ENCODE results near the gene CHD5.
A peak's percentile ranks its signal among the peaks of the same experiment; 100 is the strongest.
"Not testable (repeated sequence)": the region's sequence is repeated elsewhere in the genome, so short reads cannot be mapped to it uniquely, and the experiment has no call there.

Gene CHD5

DNA sequence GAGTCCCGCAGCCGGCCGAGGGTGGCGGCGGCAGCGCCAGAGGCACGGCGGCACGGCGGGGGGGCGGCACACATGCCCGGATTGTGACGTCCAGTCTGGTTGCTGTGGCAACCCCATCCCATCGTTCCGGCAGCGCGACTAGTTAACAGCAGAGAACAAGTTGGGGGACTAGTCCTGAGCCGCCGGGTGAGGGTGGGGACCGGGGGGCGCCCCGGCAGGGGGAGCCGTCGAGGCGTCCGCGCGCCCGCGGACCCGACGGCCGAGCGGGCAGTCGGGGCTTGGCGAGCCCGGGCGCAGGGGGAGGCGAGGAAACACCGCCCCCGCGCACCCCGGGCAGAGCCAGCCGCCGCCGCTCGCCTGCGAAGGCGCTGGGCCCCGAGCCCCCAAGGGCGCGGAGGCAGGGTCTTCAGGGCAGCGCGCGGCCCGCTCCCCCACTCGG lies at the start of gene CHD5:
CHD5 (minus strand) TSS at position 54 of the 439 bp plus-strand sequence. CDS start 298 bp downstream, outside the sequence.
- DNase-seq = no peak

DNA sequence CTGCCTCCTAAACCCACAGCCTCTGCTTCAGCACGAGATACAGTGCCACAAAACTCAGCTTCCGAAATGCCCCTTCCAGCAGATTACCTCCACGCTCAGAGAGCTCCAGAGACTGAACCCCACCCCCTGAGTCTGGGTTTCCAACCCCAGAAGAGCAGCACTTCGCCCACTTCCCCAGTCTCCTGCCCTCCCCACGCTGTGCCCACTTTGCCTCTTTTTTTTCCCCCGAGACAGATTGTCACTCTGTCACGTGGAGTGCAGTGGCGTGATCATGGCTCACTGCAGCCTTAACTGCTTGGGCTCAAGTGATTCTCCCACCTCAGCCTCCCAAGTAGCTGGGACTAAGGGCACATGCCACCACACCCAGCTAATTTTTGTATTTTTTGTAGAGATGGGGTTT lies 45.5 kb upstream of the CHD5 start:
- no peak for DNase-seq

DNA sequence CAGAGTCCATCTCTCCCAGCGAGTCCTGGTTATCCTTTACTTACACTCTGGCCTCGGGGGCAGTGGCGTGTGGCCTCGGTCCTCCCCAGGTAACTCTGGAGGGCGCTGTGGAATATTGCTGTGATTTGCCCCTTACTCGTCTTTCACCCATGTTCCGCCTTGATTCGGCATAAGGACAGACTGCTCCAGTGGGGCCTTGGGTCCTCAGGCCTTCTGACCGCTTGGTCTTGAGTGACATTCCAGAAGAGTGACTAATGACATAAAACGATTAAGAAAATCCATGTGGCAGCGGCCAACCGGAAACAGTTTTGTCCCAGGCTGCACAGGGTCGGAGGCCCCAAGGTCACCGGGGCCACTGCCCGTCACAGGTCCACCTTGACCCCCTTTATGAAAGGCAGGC lies 44.6 kb upstream of the CHD5 start:
- no peak for DNase-seq

DNA sequence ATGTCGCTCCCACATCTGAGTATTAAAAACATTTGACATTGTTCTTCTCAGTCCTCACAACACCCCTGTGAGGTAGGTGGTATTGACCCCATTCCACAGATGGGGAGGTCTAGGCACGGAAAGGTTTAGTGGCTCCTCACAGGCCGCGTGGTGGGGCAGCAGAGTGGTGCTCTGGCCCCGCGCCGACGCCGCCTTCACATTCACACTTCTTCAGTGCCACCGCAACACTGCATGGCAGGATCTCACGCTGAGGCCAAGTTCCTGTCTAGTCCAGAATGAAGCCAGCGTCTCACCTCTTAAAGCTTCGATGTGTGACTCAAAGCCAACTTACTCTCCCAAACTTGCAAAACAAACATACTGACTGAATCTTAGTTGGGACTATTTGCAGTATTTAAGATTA lies 43.5 kb upstream of the CHD5 start:
- DNase-seq = no peak

DNA sequence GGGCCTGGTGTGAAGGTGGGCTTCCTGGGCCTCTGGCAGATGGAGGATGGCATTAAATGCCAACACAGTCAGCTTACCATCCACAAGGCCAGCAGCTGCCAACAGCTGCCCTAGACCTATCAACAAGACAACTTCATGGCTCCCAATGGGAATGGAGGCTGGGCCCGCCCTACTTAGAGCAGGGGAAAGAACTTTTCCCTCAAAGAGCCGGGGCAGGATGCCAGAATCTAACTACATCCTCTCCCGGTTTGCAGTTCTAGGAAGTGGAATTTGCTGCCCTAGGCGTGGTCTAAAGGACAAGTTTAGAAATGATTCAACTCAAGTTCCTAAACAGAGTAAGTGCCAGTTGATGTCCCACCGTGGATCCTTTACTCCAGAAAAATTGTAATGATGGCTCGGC lies 42.5 kb upstream of the CHD5 start:
- no peak for DNase-seq

DNA sequence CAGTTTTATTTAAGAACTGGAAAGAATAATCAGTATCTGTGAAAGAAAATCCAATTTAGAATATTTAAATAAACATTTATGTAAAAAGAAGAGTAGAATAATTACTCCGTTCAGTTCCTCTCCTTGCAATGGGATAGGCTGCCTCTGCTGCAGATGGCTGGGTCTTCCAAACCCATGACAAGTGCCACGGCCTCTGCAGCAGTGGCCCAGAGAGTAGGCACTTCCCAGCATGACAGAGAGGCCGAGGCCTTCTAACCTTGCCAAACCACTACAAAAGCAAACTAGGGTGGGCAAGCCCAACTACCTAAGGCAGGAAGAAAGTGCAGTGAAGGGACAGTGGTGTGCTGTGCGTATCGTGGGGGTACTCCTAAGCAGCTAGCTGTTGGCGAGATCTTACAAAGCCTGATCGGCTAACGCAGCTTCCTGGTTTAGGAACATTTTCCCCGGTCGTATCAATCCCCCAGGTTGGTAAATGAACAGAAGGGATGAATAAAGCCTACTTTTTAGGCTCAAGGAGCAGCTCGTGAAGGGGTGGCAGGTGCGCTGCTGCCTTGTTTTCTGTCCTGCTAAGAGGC lies 41.2 kb upstream of the CHD5 start:
- DNase-seq = no peak

DNA sequence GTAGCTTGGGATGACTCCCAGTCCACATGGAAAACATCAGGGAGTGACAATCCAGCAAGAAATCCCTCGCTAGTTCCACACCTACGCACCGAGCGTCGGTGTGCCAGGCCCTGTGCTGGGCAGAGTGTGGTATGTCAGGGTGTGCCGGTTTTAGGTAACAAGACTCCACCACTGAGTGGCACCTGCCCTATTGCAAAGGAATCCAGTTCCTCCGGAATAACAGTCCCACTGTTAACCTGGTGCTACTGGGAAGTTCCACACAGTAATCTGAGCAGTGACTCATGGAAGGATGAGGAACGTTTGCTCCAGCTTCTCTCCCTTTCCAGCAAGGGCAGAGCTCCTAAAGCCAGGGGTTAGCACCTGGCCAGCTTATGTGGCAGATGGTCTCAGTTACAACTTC lies 40.1 kb upstream of the CHD5 start:
- no peak for DNase-seq

DNA sequence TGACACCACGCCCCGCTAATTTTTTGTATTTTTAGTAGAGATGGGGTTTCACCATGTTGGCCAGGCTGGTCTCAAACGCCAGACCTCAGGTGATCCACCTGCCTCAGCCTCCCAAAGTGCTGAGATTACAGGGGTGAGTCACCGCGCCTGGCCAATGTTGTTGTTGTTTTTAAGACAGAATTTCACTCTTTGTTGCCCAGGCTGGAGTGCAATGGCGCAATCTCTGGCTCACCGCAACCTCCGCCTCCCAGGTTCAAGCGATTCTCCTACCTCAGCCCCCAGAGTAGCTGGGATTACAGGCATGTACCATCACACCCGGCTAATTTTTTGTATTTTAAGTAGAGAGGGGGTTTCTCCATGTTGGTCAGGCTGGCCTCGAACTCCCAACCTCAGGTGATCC lies 39.5 kb upstream of the CHD5 start:
- not testable (repeated sequence) for DNase-seq

DNA sequence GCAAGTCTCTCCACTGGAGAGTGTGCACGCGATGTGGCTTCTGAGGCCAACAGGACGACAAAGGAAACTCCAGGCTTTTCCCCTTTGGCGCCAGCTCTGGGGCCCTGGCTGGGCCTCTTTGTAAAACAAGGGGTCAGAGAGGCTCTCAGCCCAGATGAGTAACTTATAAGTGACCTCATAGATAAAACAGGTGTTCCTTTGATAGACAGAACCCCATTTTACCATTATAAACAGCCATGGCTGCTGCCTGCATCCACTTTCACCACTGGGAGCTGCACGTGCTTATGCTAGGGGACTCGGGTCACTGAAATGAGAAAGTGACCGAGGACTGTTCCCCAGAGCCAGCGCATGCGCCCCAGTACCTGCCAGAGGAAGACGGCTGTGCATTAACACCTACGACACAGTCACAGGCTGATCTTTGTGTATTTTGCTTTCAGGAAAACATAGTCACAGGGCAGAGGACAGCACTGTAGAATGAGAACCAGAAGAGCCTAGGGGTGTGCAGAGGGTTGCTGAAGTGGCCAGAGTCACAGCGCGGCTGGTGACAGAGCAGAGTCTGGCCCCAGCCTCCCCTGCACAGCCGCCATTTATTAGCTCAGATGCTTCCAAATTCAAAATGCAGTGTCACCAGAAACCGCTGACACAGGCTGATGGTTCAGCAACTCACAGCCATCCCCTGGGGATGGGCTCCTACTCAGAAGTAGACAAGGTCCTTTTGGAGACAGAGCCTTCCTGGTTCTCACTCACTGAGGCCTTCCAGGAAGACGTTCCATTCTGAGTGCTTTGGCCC lies 38.4 kb upstream of the CHD5 start:
- no peak for DNase-seq

DNA sequence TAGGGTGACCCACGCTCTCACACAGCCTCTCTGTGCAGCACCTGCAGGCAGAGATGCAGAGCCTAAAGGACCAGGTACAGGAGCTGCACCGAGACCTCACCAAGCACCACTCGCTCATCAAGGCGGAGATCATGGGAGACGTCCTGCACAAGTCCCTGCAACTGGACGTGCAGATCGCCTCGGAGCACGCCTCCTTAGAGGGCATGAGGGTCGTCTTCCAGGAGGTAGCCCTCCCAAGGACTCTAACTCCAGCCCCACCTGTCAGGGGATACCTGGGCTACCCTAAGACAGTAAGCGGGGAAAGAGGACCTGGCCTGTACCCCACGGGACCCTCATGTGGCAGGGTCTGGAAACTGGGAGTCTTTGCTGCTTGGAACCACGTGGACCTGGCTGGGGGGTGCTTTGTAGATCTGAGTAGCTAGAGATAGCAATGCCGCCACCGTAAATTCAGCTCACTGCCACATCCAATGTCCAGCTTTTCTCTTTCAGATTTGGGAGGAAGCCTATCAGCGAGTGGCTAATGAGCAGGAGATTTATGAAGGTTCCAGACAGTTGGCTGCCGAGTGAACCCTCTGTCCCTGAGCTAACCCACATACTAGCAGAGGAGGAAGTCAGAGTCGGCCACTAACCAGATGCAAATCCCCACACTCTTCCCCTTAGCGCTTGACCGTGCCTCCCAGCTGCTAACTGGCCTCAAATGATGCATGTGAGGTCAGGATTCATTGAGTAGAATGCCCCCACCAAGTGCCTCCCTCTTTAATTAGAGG lies 32.3 kb upstream of the CHD5 start:
- no peak for DNase-seq

DNA sequence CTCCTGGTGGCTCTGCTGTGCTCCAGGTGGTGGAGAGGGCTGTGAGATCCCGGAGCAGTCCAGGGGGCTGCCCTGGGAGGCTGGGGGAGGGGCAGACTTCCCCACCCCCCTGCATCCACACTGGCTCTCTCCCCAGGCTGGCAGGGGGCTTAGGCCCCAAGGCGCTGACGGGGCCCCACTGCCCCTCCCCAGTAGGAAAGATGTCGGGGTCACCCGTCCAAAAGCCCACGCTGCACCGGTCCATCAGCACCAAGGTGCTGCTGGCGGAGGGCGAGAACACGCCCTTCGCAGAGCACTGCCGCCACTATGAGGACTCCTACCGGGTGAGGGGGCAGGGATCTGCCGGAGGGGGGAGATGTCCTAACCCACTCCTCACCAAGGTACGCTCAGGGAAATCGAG lies 31.6 kb upstream of the CHD5 start:
- no peak for DNase-seq

DNA sequence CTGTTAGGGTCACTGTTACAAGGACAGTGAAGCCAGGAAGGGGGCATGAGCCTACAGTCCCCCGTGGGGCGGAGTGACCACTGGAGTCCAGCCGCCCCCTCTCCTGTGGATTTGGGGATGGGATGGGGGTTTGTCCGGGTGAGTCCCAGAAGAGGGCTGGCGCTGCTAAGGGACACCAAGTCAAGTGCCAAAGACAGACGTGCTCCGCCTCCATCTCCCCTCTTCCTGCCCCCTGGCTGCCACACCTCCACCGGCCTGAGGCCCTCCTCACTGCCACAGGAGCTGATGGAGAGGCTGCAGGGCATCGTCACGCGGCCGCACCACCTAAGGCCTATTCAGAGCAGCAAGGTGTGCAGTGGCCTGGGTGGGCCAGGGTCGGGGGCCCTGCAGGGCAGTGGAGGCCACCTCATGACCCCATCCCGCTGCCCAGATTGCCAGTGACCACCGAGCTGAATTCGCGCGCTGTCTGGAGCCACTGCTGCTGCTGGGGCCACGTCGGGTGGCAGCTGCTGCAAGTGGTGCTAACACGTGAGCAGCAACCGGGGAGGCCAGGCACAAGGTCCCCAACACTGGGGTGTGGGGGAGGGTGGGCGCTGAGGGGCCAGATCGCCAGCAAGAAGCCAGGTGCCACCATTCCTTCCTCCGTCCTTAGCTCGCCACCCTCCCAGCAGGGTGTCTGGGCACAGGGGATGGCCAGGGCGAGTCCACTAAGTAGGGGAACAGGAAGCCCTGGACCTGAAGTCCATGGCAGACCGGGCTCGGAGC lies 30.7 kb upstream of the CHD5 start:
- DNase-seq = no peak

DNA sequence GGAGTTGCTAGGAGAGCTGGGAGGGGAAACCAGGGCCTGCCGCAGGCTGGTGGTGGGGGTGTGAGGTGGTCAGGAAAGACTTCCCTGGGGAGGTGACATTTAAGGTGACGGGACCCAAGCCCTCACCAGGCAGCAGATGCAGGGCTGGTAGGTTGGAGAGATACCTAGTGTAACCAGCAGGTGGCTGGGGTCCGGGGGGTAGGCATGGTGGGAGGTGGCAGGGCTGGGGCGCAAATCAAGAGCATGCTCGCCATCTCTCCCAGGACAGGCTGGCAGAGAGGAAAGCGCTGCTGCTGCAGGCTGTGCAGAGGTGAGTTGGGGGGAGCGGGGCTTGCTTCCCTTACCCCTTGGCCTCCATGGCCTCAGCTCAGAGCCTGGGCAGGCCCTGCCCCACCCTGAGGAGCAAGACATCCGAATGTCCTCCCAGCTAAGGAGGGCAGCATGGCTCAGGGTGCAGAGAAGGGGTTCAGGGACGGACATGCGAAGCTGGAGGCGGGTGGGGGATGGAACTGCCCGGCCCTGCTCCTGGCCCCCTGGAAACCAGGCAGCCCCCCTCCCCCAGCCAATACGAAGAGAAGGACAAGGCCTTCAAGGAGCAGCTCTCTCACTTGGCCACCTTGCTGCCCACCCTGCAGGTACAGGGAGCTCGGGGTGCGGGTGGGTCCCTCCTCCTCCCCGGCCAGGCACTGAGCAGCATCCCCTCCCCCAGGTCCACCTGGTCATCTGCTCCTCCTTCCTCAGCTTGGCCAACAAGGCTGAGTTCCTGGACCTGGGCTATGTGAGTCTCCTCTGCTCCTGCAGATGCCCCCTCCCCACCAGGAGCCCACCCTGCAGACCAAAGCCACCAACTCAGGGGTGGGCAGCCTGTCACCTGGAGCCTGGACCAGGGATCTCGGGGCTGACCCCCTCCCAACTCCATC lies 29.8 kb upstream of the CHD5 start:
- no peak for DNase-seq

DNA sequence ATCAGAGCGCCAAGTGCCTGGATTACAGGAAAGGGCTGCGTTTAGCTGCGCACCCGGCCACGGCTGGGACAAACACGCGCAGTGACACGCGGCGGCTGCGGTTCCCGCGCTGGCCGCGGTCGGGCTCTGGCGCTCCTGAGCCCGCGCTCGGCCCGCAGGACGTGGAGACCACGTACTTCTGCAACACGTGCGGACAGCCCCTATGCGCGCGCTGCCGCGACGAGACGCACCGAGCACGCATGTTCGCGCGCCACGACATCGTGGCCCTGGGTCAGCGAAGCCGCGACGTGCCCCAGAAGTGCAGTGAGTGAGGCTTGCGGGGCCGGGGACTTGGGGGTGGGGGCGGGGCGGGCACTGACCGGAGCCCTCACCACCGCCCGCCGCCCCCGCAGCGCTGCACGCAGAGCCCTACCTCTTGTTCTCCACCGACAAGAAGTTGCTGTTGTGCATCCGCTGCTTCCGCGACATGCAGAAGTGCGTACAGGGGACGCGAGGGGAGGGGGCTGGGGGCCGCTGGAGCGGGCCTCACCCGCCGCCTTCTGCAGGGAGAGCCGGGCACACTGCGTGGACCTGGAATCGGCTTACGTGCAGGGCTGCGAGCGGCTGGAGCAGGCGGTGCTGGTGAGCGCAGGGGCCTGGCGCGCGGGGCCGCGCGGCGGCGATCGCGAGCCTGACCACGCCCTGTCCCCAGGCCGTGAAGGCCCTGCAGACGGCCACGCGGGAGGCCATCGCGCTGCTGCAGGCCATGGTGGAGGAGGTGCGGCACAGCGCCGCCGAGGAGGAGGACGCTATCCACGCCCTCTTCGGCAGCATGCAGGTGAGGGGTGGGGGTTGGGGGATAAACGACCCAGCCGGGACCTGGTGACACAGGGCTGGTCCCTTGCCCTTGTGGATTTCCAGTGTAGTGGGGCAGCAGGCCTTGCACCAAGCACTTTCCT lies 28.9 kb upstream of the CHD5 start:
- DNase-seq = no peak

DNA sequence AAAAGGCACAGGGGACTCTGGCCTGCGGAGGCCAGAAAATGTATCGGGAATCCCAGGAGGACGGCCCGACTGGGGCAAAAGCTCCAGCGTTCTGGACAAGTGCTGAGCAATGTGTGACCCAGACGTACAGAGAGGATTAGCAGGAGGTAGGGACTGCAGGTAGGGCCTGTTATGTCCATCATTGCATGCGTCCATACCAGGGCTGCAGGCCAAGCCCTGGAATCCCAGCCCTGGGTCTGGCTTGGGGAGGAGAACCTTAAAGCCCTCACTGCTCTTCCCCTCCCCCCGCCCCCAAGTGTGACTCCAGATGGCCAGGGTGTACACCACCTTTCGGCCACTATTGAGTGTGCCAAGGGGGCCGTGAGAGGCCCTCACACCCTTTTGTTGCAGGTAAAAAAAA lies 27.8 kb upstream of the CHD5 start:
- no peak for DNase-seq

DNA sequence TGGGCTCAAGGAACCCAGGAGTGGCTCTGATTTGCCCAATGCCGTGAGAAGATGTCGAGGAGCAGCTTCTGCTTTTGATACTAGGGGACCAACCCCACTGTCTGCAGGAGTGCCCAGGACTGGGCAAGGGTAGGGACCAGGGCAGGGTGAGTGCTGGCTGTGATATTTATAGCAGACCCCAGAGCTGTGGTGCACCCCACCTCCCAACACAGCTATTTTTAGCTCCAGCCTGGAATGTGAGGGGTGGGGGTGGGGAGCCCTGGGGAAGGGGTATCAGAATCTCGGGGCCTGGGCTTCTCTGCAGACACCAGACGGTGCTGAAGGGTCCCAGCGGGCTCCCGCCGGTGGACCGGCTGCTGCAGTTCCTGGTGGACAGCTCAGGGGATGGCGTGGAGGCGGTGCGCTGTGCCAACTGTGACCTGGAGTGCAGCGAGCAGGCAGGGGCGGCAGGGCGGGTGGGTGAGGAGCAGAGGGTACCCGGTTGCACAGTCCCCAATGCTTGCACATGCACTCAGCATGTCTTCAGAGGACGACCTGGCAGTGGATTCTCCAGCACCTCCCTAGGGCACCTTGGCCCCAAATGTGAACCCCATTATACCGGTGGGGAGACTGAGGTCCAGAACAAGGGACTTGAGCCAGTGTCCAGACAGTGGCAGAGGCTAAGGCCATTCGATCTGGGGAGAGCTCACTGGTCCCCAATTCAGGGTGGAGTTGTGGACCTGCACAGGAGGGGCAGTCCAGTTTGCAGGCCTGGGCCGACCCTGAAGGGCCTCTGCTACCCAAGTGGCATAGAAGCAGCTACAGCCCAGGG lies 27.2 kb upstream of the CHD5 start:
- DNase-seq = no peak

DNA sequence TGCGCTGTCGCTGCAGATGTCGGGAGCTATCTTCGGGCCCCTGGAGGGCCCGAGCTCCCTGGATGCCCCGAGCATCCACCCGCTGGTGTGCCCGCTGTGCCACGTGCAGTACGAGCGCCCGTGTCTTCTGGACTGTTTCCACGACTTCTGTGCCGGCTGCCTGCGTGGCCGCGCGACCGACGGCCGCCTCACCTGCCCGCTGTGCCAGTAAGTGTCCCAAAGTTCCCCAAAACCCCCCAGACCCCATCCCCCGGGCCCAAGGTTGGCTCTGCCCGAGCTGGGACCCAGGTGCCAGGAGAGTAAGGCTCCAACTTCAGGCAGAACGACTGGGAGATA lies 26.4 kb upstream of the CHD5 start:
- DNase-seq = no peak

DNA sequence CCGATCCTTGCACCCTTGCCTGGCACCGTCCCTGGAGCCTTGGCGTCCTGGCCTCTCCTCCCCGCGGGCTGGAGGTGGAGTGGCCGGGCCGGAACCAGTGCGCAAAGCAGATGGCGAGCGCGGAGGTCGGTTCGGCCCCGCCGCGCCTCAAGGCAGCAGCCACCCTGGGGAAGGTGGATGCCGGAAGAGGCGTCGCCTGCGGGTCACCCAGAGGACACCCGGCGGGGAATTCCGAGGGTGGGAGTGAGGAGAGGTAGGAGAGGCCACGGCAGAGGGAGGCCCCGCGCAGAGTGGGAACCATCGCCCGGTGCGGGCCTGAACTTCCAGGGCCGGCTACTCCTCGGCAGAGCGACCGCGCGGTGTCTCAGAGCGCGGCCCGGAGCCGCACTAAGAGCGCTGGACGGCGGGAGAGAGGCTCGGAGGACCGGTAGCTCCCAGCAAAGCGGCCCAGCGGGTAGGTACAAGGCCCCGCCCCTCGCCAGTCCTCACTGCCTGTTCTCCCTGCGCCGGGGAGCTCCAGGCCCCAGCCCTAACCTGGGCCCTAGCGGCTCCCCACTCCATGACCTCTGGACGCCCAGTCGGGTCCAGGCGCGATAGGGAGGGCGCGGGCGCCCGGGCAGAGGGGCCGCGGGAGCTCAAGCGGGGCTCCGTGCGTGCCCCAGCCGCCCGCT lies 25.9 kb upstream of the CHD5 start, which contains the start of gene RNF207:
RNF207 (plus strand) TSS at position 271 of the 671 bp plus-strand sequence. CDS start 417 bp downstream, outside the sequence.
- peak; percentile 54 for DNase-seq

DNA sequence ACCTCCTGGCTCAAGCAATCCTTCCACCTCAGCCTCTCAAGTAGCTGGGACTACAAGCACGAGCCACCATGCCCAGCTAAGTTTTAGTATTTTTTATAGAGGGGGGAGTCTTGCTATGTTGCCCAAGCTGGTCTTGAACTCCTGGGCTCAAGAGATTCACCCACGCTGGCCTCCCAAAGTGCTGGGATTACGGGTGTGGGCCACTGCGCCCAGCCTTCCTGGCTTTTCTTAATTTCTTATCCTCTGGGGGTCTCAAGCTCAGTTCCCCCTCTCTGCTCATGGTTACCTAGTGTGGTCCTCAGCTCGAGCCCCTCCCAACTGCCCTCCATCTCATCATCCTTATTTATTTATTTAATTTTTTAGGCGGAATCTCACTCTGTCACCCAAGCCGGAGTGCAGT lies 22.1 kb upstream of the CHD5 start:
- no peak for DNase-seq
